Measurements from ENCODE around the gene C1orf87. TPM values are rescaled to one million over a fixed set of nuclear protein-coding genes. Genes with fewer than 3 reads are reported as not detected.

C1orf87 gene
- total and polyA plus RNA-seq, 2 donors (not counting 1 experiment from before 2014, with no cell fraction given), result 0.10 to 0.50 TPM

- DNase-seq (ENCODE audit: low read depth in 2 of 2), result peak; percentile 60 to 89
- H3K9me3 ChIP-seq (ENCODE audit: control insufficient read depth, insufficient read depth, low read depth, low read length), result no peaks in the 10 kb centered on the region
- no peak for TF ChIP-seq CTCF (conservative IDR thresholded peaks at IDR 0.05 in 1 of 2, IDR thresholded peaks at IDR 0.05 in 1 of 2; ENCODE audit: low read depth in 1 of 2, low read length in 2 of 2)
- TF ChIP-seq EZH2 (IDR thresholded peaks at IDR 0.05; ENCODE audit: low read length, missing control alignments), result no peak
- H3K79me2 ChIP-seq (ENCODE audit: control insufficient read depth, insufficient read depth, low read length), result no peaks in the 10 kb centered on the region
- peaks cover 7% of the 10 kb centered on the region for H3K4me1 ChIP-seq (ENCODE audit: control insufficient read depth, extremely low read depth, insufficient read depth, low read length)
- H3K9ac ChIP-seq (ENCODE audit: insufficient read depth, low read length), result no peak overlapping the region
- H3K36me3 ChIP-seq (ENCODE audit: control insufficient read depth, insufficient read depth, low read length), result no peaks in the 10 kb centered on the region
- H3K27me3 ChIP-seq (ENCODE audit: control insufficient read depth, insufficient read depth, low read length), result no peaks in the 10 kb centered on the region
- H3K4me2 ChIP-seq (ENCODE audit: extremely low read depth, insufficient read depth, low read length), result peak overlapping the region; percentile 30
- no peak overlapping the region for H2AFZ ChIP-seq (ENCODE audit: low read length)
- H4K20me1 ChIP-seq (ENCODE audit: control insufficient read depth, extremely low read depth, insufficient read depth, low read length), result no peaks in the 10 kb centered on the region
- H3K27ac ChIP-seq (ENCODE audit: insufficient read depth, low read length), result peak overlapping the region; percentile 46
- no peak overlapping the region for H3K4me3 ChIP-seq (replicated peaks in 1 of 4; ENCODE audit: control extremely low read depth in 1 of 4, insufficient read depth in 1 of 4, low read depth in 3 of 4, low read length in 4 of 4)
Observed at GRCh38 chr1:60068393-60069045, 5.1 kb downstream of the C1orf87 start.

- TF ChIP-seq CTCF (conservative IDR thresholded peaks at IDR 0.05 in 1 of 2, IDR thresholded peaks at IDR 0.05 in 1 of 2; ENCODE audit: low read depth in 1 of 2, low read length in 2 of 2), result no peak
Observed at GRCh38 chr1:60066001-60066400, 7.6 kb downstream of the C1orf87 start.

GRCh38 chr1:60065199-60065598 is 8.4 kb downstream of the C1orf87 start:
- Histone ChIP-seq H3K4me1 (ENCODE audit: control insufficient read depth, extremely low read depth, insufficient read depth, low read length) (peaks cover 7% of the 10 kb centered on the region), H3K4me2 (ENCODE audit: extremely low read depth, insufficient read depth, low read length) (no peak overlapping the region), H3K79me2 (ENCODE audit: control insufficient read depth, insufficient read depth, low read length) (no peaks in the 10 kb centered on the region), H4K20me1 (ENCODE audit: control insufficient read depth, extremely low read depth, insufficient read depth, low read length) (no peaks in the 10 kb centered on the region), H3K4me3 (replicated peaks in 1 of 4; ENCODE audit: control extremely low read depth in 1 of 4, insufficient read depth in 1 of 4, low read depth in 3 of 4, low read length in 4 of 4) (no peak overlapping the region), H3K9ac (ENCODE audit: insufficient read depth, low read length) (no peak overlapping the region), H3K27ac (ENCODE audit: insufficient read depth, low read length) (no peak overlapping the region), H2AFZ (ENCODE audit: low read length) (no peak overlapping the region), H3K36me3 (ENCODE audit: control insufficient read depth, insufficient read depth, low read length) (no peaks in the 10 kb centered on the region), H3K9me3 (ENCODE audit: control insufficient read depth, insufficient read depth, low read depth, low read length) (no peaks in the 10 kb centered on the region), H3K27me3 (ENCODE audit: control insufficient read depth, insufficient read depth, low read length) (no peaks in the 10 kb centered on the region)
- TF ChIP-seq CTCF (conservative IDR thresholded peaks at IDR 0.05 in 1 of 2, IDR thresholded peaks at IDR 0.05 in 1 of 2; ENCODE audit: low read depth in 1 of 2, low read length in 2 of 2), result no peak
- no peak for TF ChIP-seq EZH2 (IDR thresholded peaks at IDR 0.05; ENCODE audit: low read length, missing control alignments)
- no peak for DNase-seq (ENCODE audit: low read depth in 2 of 2)

More at GRCh38 chr1:60066001-60066400, 7.6 kb downstream of the C1orf87 start:
- no peak overlapping the region for H3K9ac ChIP-seq (ENCODE audit: insufficient read depth, low read length)
- no peak overlapping the region for H2AFZ ChIP-seq (ENCODE audit: low read length)
- H3K9me3 ChIP-seq (ENCODE audit: control insufficient read depth, insufficient read depth, low read depth, low read length), result no peaks in the 10 kb centered on the region
- H4K20me1 ChIP-seq (ENCODE audit: control insufficient read depth, extremely low read depth, insufficient read depth, low read length), result no peaks in the 10 kb centered on the region
- H3K36me3 ChIP-seq (ENCODE audit: control insufficient read depth, insufficient read depth, low read length), result no peaks in the 10 kb centered on the region
- H3K79me2 ChIP-seq (ENCODE audit: control insufficient read depth, insufficient read depth, low read length), result no peaks in the 10 kb centered on the region
- DNase-seq (ENCODE audit: low read depth in 2 of 2), result peak; percentile 22 to 49
- H3K4me2 ChIP-seq (ENCODE audit: extremely low read depth, insufficient read depth, low read length), result no peak overlapping the region
- no peak overlapping the region for H3K4me3 ChIP-seq (replicated peaks in 1 of 4; ENCODE audit: control extremely low read depth in 1 of 4, insufficient read depth in 1 of 4, low read depth in 3 of 4, low read length in 4 of 4)
- H3K27ac ChIP-seq (ENCODE audit: insufficient read depth, low read length), result no peak overlapping the region
- H3K27me3 ChIP-seq (ENCODE audit: control insufficient read depth, insufficient read depth, low read length), result no peaks in the 10 kb centered on the region
- H3K4me1 ChIP-seq (ENCODE audit: control insufficient read depth, extremely low read depth, insufficient read depth, low read length), result peaks cover 7% of the 10 kb centered on the region

Measured in fibroblast of lung (primary cell).